Adipose tissue (tissue), 3 donors: ENCODE measurements around the gene RNF152. TPM values are rescaled to one million over a fixed set of nuclear protein-coding genes. Genes with fewer than 3 reads are reported as not detected.

ENCODE experiments used
- H3K27ac ChIP-seq: one replicate; pipeline ENCODE4 v1.5.1; 2013; ENCODE audit warnings: low read depth, low read length
- WGBS, 3 donors: extraction: QIAGEN DNeasy Blood & Tissue Kit; methylation state at CpG; one replicate each; pipeline ENCODE4 v1.1.7; 2013; 5-methylcytosine and 5-hydroxymethylcytosine counted together
- polyA plus RNA-seq, 3 donors: library from polyadenylated mRNA; stranded (reverse); fragments of 200-250 nt; gene quantifications; one replicate each; pipeline ENCODE4 v1.2.3, GENCODE V29; 2013
- donor health status: healthy with polysubstance abuse.
- donor health status: Bipolar disorder and iron deficiency.
- donor health status: healthy.

Gene RNF152
- 1 to 10 TPM in 2 of 3 donors, under 1 TPM in 1; 0.72 to 5.6 (median 4.2) TPM for polyA plus RNA-seq

- no peak within 1 kb of the TSS for H3K27ac ChIP-seq
- 6 to 10% (median 7%) methylated on average over 28 of the region's 28 CpGs for WGBS, 3 donors
Observed at GRCh38 chr18:61892683-61893308, at the start of gene RNF152. Gene RNF152, minus strand, starts transcription at chr18:61893007. Its CDS starts 76,544 bp downstream, at chr18:61816463.

GRCh38 chr18:61941948-61942471 is 49.2 kb upstream of the RNF152 start:
- WGBS, 3 donors: 61 to 85% (median 79%) methylated on average over 1 of the region's 1 CpG

GRCh38 chr18:61939046-61939674 is 46.4 kb upstream of the RNF152 start:
- 66 to 86% (median 82%) methylated on average over 4 of the region's 4 CpGs for WGBS, 3 donors
- H3K27ac ChIP-seq: no peak overlapping the region

More at GRCh38 chr18:61941948-61942471, 49.2 kb upstream of the RNF152 start:
- no peak overlapping the region for H3K27ac ChIP-seq

- H3K27ac ChIP-seq: no peak overlapping the region
- WGBS, 3 donors: 53 to 57% (median 55%) methylated on average over 3 of the region's 3 CpGs
Observed at GRCh38 chr18:61935362-61935761, 42.6 kb upstream of the RNF152 start.

GRCh38 chr18:61931654-61932379 is 39.0 kb upstream of the RNF152 start:
- no peak overlapping the region for H3K27ac ChIP-seq
- 82 to 94% (median 94%) methylated on average over 6 of the region's 6 CpGs for WGBS, 3 donors

GRCh38 chr18:61929881-61930640 is 37.3 kb upstream of the RNF152 start:
- no peak overlapping the region for H3K27ac ChIP-seq
- 59 to 72% (median 70%) methylated on average over 3 of the region's 3 CpGs for WGBS, 3 donors

- H3K27ac ChIP-seq: no peak overlapping the region
- 66 to 74% (median 68%) methylated on average over 4 of the region's 4 CpGs for WGBS, 3 donors
Observed at GRCh38 chr18:61926532-61926931, 33.7 kb upstream of the RNF152 start.

- H3K27ac ChIP-seq: no peak overlapping the region
- 43 to 73% (median 62%) methylated on average over 5 of the region's 5 CpGs for WGBS, 3 donors
Observed at GRCh38 chr18:61924550-61924949, 31.7 kb upstream of the RNF152 start.

- WGBS, 3 donors: 87 to 93% (median 92%) methylated on average over 3 of the region's 3 CpGs
- no peak overlapping the region for H3K27ac ChIP-seq
Observed at GRCh38 chr18:61922435-61922834, 29.6 kb upstream of the RNF152 start.

GRCh38 chr18:61921621-61922235 is 28.9 kb upstream of the RNF152 start:
- WGBS, 3 donors: 69 to 83% (median 79%) methylated on average over 17 of the region's 17 CpGs
- no peak overlapping the region for H3K27ac ChIP-seq

GRCh38 chr18:61917818-61918217 is 25.0 kb upstream of the RNF152 start:
- H3K27ac ChIP-seq: no peak overlapping the region
- 78 to 82% (median 81%) methylated on average over 2 of the region's 2 CpGs for WGBS, 3 donors

- H3K27ac ChIP-seq: no peak overlapping the region
- WGBS, 3 donors: 86 to 92% (median 91%) methylated on average over 3 of the region's 3 CpGs
Observed at GRCh38 chr18:61912476-61912875, 19.7 kb upstream of the RNF152 start.

GRCh38 chr18:61910101-61910500 is 17.3 kb upstream of the RNF152 start:
- H3K27ac ChIP-seq: no peak overlapping the region

GRCh38 chr18:61908661-61909060 is 15.9 kb upstream of the RNF152 start:
- 72 to 92% (median 87%) methylated on average over 7 of the region's 7 CpGs for WGBS, 3 donors
- no peak overlapping the region for H3K27ac ChIP-seq

GRCh38 chr18:61901323-61901986 is 8.6 kb upstream of the RNF152 start:
- whole genome bisulfite sequencing, 3 donors: 25 to 28% (median 28%) methylated on average over 5 of the region's 5 CpGs
- no peak overlapping the region for H3K27ac ChIP-seq

GRCh38 chr18:61900504-61901281 is 7.9 kb upstream of the RNF152 start:
- no peak overlapping the region for H3K27ac ChIP-seq
- WGBS, 3 donors: 64 to 92% (median 85%) methylated on average over 10 of the region's 10 CpGs

- no peak overlapping the region for H3K27ac ChIP-seq
- WGBS, 3 donors: 62 to 78% (median 75%) methylated on average over 5 of the region's 5 CpGs
Observed at GRCh38 chr18:61898640-61899101, 5.9 kb upstream of the RNF152 start.
